Parathyroid adenoma (tissue), 2 donors: ENCODE measurements around the gene TM4SF18.

Source experiments
- H2AFZ ChIP-seq: fragments of 300-600 bp; sonication (generic); one replicate; pipeline ENCODE4 v1.7.0; 2017; ENCODE audit warnings: antibody characterized with exemption, mild to moderate bottlenecking
- H3K27ac ChIP-seq: fragments of 300-600 bp; sonication (generic); one replicate; pipeline ENCODE4 v1.7.0; 2017
- H3K27me3 ChIP-seq: fragments of 300-600 bp; sonication (generic); one replicate; pipeline ENCODE4 v1.7.0; 2017; ENCODE audit warnings: low read length; ENCODE audit not compliant: control insufficient read depth, insufficient read depth
- H3K36me3 ChIP-seq: fragments of 300-600 bp; sonication (generic); one replicate; pipeline ENCODE4 v1.7.0; 2017; ENCODE audit warnings: low read length; ENCODE audit not compliant: control insufficient read depth, insufficient read depth
- H3K4me1 ChIP-seq: fragments of 300-600 bp; sonication (generic); one replicate; pipeline ENCODE4 v1.7.0; 2017; ENCODE audit warnings: control low read depth
- H3K4me2 ChIP-seq: fragments of 300-600 bp; sonication (generic); one replicate; pipeline ENCODE4 v1.7.0; 2017; ENCODE audit warnings: low read length
- H3K4me3 ChIP-seq: fragments of 300-600 bp; sonication (generic); one replicate; pipeline ENCODE4 v1.7.0; 2017; ENCODE audit warnings: low read depth, low read length
- H3K79me2 ChIP-seq: fragments of 300-600 bp; sonication (generic); one replicate; pipeline ENCODE4 v1.7.0; 2017; ENCODE audit warnings: control low read depth
- H3K9ac ChIP-seq: fragments of 300-600 bp; sonication (generic); one replicate; pipeline ENCODE4 v1.7.0; 2017; ENCODE audit warnings: mild to moderate bottlenecking
- H3K9me3 ChIP-seq: fragments of 300-600 bp; sonication (generic); one replicate; pipeline ENCODE4 v1.7.0; 2017; ENCODE audit warnings: low read length; ENCODE audit not compliant: control insufficient read depth
- CTCF ChIP-seq: fragments of 300-600 bp; sonication (generic); IDR thresholded peaks from one replicate; pipeline ENCODE4 v1.7.0; 2017; ENCODE audit warnings: antibody characterized with exemption, mild to moderate bottlenecking
- donor health status: primary hyperparathyroidism.

Gene TM4SF18

GRCh38 chr3:149284034-149284433, 49.4 kb downstream of the TM4SF18 start:
- no peaks in the 10 kb centered on the region for H3K79me2 ChIP-seq
- no peak overlapping the region for H3K27ac ChIP-seq
- no peak for TF ChIP-seq CTCF
- H3K36me3 ChIP-seq = no peaks in the 10 kb centered on the region
- no peaks in the 10 kb centered on the region for H3K27me3 ChIP-seq
- no peaks in the 10 kb centered on the region for H3K4me1 ChIP-seq
- H3K9me3 ChIP-seq = no peaks in the 10 kb centered on the region
- H2AFZ ChIP-seq = no peak overlapping the region
- H3K9ac ChIP-seq = no peak overlapping the region
- no peak overlapping the region for H3K4me2 ChIP-seq
- no peak overlapping the region for H3K4me3 ChIP-seq

DNA sequence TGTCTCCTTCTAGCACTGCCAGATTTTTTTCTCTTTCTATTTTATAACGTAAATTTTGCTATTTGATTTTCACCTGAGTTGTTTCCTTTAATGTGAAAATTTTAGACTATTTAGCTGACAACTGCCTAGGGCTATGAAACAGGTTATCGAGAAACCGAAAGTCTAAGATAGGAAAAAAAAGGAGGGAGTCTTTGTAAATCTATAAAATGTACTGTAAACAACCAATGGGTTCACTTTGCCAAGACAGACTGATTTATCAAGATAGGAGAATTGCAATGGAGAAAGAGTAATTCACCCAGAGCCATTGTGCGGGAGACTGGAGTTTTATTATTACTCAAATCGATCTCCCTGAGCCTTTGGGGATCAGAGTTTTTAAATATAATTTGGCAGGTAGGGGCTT, 50.0 kb downstream of the TM4SF18 start:
- Histone ChIP-seq H3K36me3 (no peaks in the 10 kb centered on the region), H3K4me3 (no peak overlapping the region), H3K79me2 (no peaks in the 10 kb centered on the region), H3K27me3 (no peaks in the 10 kb centered on the region), H3K9ac (no peak overlapping the region), H3K4me2 (no peak overlapping the region), H3K4me1 (no peaks in the 10 kb centered on the region), H3K27ac (no peak overlapping the region), H2AFZ (no peak overlapping the region), H3K9me3 (no peaks in the 10 kb centered on the region)
- no peak for TF ChIP-seq CTCF

GRCh38 chr3:149282836-149283235, 50.6 kb downstream of the TM4SF18 start:
- H2AFZ ChIP-seq = no peak overlapping the region
- H3K27ac ChIP-seq = no peak overlapping the region
- no peaks in the 10 kb centered on the region for H3K79me2 ChIP-seq
- TF ChIP-seq CTCF = no peak
- H3K4me2 ChIP-seq = no peak overlapping the region
- H3K9me3 ChIP-seq = no peaks in the 10 kb centered on the region
- H3K4me1 ChIP-seq = no peaks in the 10 kb centered on the region
- no peaks in the 10 kb centered on the region for H3K27me3 ChIP-seq
- H3K9ac ChIP-seq = no peak overlapping the region
- H3K4me3 ChIP-seq = no peak overlapping the region
- H3K36me3 ChIP-seq = no peaks in the 10 kb centered on the region

- no peaks in the 10 kb centered on the region for H3K27me3 ChIP-seq
- no peak overlapping the region for H3K4me3 ChIP-seq
- no peak overlapping the region for H3K4me2 ChIP-seq
- no peak overlapping the region for H3K27ac ChIP-seq
- no peaks in the 10 kb centered on the region for H3K79me2 ChIP-seq
- no peak overlapping the region for H2AFZ ChIP-seq
- H3K36me3 ChIP-seq = no peaks in the 10 kb centered on the region
- H3K4me1 ChIP-seq = no peaks in the 10 kb centered on the region
- H3K9me3 ChIP-seq = no peaks in the 10 kb centered on the region
- no peak overlapping the region for H3K9ac ChIP-seq
- no peak for TF ChIP-seq CTCF
Measured at GRCh38 chr3:149282322-149282721, 51.1 kb downstream of the TM4SF18 start.

DNA sequence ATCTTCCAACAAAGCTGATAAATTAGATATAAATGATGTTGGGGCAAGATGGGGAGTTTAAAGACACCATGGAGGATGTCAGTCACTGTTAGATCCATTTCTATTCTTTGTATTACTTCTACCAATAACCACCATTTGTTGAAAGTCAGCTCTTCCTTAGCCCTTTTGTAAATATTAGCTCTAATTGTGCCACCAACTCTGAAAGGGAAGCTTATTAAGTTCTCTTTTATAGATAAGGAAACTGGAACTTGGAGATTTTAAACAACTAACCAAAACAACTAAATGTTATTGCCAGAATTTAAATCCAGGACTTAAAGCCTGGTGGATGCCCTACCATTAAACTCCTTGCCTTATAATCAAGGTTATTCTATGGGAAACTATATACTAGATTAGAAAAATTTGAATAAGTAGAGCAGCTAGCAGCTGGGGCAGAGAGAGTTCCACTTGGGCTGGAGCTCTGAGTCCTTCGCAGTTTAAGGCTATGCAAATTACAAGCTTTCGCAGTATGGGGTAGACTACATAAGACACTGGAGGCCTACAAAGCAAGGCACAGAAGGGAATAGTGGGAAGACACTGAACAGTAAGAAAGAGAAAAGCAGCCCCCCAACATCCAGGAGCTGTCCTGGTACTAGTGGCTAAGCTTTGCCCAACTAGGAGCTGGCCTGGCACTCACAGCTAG, 52.6 kb downstream of the TM4SF18 start:
- Histone ChIP-seq H3K9me3 (no peaks in the 10 kb centered on the region), H3K4me3 (no peak overlapping the region), H3K4me1 (no peaks in the 10 kb centered on the region), H3K27me3 (no peaks in the 10 kb centered on the region), H3K36me3 (no peaks in the 10 kb centered on the region), H2AFZ (no peak overlapping the region), H3K27ac (no peak overlapping the region), H3K9ac (no peak overlapping the region), H3K4me2 (no peak overlapping the region), H3K79me2 (no peaks in the 10 kb centered on the region)
- TF ChIP-seq CTCF = no peak
